CD1c-positive myeloid dendritic cell (primary cell): Measurements from ENCODE around the gene LTBP4.
"Not testable (repeated sequence)": the region's sequence is repeated elsewhere in the genome, so short reads cannot be mapped to it uniquely, and the experiment has no call there.

Source experiments
- DNase-seq: peaks from one replicate; pipeline ENCODE4 v3.0.0-alpha.2; 2016; ENCODE audit errors: extremely low spot score

Gene LTBP4

GRCh38 chr19:40627486-40628279, 26.5 kb downstream of the LTBP4 start:
- no peak for DNase-seq

- DNase-seq: no peak
Observed at GRCh38 chr19:40629346-40629745, 28.2 kb downstream of the LTBP4 start.

- no peak for DNase-seq
Observed at GRCh38 chr19:40630571-40631160, 29.5 kb downstream of the LTBP4 start.

GRCh38 chr19:40632311-40633036, 31.3 kb downstream of the LTBP4 start:
- no peak for DNase-seq

- no peak for DNase-seq
Observed at GRCh38 chr19:40633207-40633606, 32.0 kb downstream of the LTBP4 start.

GRCh38 chr19:40638327-40638726, 37.2 kb downstream of the LTBP4 start:
- DNase-seq: no peak

GRCh38 chr19:40639638-40639982, 38.4 kb downstream of the LTBP4 start:
- no peak for DNase-seq

- no peak for DNase-seq
Observed at GRCh38 chr19:40640744-40641143, 39.6 kb downstream of the LTBP4 start.

GRCh38 chr19:40641281-40641680, 40.1 kb downstream of the LTBP4 start:
- no peak for DNase-seq

GRCh38 chr19:40642051-40642706, 41.0 kb downstream of the LTBP4 start:
- DNase-seq: no peak

- no peak for DNase-seq
Observed at GRCh38 chr19:40642757-40643305, 41.7 kb downstream of the LTBP4 start.

- no peak for DNase-seq
Observed at GRCh38 chr19:40646743-40647254, 45.6 kb downstream of the LTBP4 start.

- DNase-seq: not testable (repeated sequence)
Observed at GRCh38 chr19:40649903-40650675, 48.9 kb downstream of the LTBP4 start.

GRCh38 chr19:40650749-40651305, 49.7 kb downstream of the LTBP4 start:
- no peak for DNase-seq

- DNase-seq: not testable (repeated sequence)
Observed at GRCh38 chr19:40652303-40652702, 51.1 kb downstream of the LTBP4 start.

- DNase-seq: not testable (repeated sequence)
Observed at GRCh38 chr19:40655684-40656083, 54.5 kb downstream of the LTBP4 start.

- no peak for DNase-seq
Observed at GRCh38 chr19:40658031-40658430, 56.9 kb downstream of the LTBP4 start.

GRCh38 chr19:40659116-40659515, 57.9 kb downstream of the LTBP4 start:
- no peak for DNase-seq

GRCh38 chr19:40659566-40659965, 58.4 kb downstream of the LTBP4 start:
- no peak for DNase-seq

GRCh38 chr19:40661616-40662015, 60.4 kb downstream of the LTBP4 start:
- no peak for DNase-seq
